RWPE1 (cell line): ENCODE results near the gene FAM107B.
"Not testable (repeated sequence)": the region's sequence is repeated elsewhere in the genome, so short reads cannot be mapped to it uniquely, and the experiment has no call there.

Source experiments
- CTCF ChIA-PET: fragments of 350-600 bp; sonication (Branson Sonifier 250); formaldehyde crosslinking; extraction: SDS; loops from one replicate; lab custom pipeline; 2021; lab: Yijun Ruan, JAX
- POLR2A ChIA-PET: fragments of 400-600 bp; formaldehyde crosslinking; extraction: SDS; loops from one replicate; lab custom pipeline; 2020; ENCODE audit warnings: antibody characterized with exemption; ENCODE audit not compliant: low non-redundant PET; lab: Yijun Ruan, JAX
- DNase-seq: peaks from one replicate; pipeline ENCODE4 v3.0.0; 2012; ENCODE audit warnings: low spot score
- H3K27ac ChIP-seq: fragments of 450-650 bp; 2 replicates; pipeline ENCODE4 v1.5.1; 2017
- CTCF ChIP-seq: fragments of 450-650 bp; conservative IDR thresholded peaks from 2 replicates; pipeline ENCODE4 v1.5.1; 2017; ENCODE audit warnings: low read depth, mild to moderate bottlenecking

Gene FAM107B

DNA sequence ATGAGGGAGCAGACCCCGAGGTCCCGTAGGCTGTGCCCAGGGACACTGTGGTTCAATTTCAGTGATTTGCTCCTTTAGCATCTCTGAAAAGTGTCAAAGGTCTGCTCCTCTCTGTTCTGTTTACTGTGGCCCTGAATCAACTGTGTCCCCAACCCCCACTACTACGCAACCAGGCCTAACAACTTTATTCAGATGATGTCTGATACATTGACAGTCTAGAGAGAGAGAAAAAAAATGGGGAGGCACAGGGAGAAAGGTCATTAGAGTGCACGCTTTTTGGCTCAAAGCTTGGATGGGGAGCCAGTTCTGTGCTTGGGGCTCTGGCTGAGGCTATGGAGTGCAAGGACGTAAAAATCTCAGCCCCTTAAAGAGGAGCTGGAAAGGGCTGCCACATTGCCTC, 77.9 kb downstream of the FAM107B start:
- ChIA-PET CTCF (no interaction called here), POLR2A (no interaction called here)

DNA sequence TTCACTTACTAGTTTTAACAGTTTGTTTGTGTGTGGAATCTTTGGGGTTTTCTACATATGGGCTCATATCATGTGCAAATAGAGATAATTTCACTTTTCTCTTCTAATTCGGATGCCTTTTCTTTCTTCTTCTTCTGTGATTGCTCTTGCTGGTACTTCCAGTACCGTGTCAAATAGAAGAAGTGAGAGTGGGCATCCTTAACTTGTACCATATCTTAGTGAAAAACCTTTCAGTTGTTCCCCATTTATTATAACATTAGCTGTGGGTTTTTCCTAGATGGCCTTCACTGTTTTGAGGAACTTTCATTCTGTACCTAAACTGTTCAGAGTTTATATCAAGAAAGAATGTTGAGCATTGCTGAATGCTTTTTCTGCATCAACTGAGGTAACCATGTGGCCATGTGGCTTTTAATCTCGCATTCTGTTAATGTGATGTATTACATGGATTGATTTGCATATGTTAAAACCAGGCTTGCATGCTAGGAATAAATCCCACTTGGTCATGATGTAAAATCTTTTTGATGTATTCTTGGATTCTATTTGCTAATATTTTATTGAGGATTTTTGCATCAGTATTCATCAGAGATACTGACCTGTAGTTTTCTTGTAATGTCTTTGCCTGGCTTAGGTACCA, 78.7 kb downstream of the FAM107B start:
- ChIA-PET POLR2A (no interaction called here), CTCF (no interaction called here)

More for the DNA sequence above, 77.9 kb downstream of the FAM107B start:
- no peak for TF ChIP-seq CTCF
- no peak overlapping the region for H3K27ac ChIP-seq
- no peak for DNase-seq

DNA sequence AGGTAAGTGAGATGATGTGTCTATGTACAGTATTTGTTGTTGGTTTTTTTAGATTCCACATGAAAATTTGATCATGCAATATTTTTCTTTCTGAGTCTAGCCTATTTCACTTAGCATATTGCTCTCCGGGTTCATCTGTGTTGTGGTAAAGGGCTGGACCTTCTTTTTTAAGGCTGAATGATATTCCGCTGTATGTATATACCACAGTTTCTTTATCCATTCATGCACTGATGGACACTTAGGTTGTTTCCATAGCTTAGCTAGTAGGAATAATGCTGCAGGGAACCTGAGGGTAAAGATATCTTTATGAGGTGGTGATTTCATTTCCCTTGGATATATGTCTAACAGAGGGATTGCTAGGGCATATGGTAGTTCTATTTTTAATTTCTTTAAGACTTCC, 80.8 kb downstream of the FAM107B start:
- CTCF ChIA-PET = no interaction called here
- TF ChIP-seq CTCF = no peak
- DNase-seq = no peak
- H3K27ac ChIP-seq = no peak overlapping the region
- POLR2A ChIA-PET = no interaction called here

More for the DNA sequence above, 78.7 kb downstream of the FAM107B start:
- DNase-seq = no peak
- TF ChIP-seq CTCF = no peak
- no peak overlapping the region for H3K27ac ChIP-seq

GRCh38 chr10:14692344-14693076, 82.2 kb downstream of the FAM107B start:
- ChIA-PET CTCF (no interaction called here), POLR2A (no interaction called here)
- no peak for TF ChIP-seq CTCF
- no peak overlapping the region for H3K27ac ChIP-seq
- DNase-seq = no peak

DNA sequence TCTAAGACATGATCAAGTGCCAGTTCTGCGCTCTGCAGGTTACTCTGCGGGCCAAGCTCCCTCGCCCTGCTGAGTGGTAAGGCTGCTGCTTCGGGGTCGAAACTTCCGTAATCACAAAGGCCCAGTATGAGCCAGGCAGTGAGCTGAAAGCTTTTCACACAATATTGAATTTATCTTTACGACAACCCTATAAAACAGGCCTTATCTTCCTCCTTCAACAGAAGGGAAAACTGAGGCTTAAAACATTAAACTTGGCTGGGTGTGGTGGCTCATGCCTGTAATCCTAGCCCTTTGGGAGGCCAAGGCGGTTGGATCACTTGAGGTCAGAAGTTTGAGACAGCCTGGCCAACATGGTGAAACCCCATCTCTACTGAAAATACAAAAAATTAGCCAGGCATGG, 83.3 kb downstream of the FAM107B start:
- POLR2A ChIA-PET = no interaction called here
- CTCF ChIA-PET = no interaction called here
- TF ChIP-seq CTCF = no peak

GRCh38 chr10:14688606-14689005, 86.1 kb downstream of the FAM107B start:
- no peak for DNase-seq
- ChIA-PET POLR2A (no interaction called here), CTCF (no interaction called here)
- TF ChIP-seq CTCF = no peak
- H3K27ac ChIP-seq = no peak overlapping the region

More for the DNA sequence above, 83.3 kb downstream of the FAM107B start:
- no peak for DNase-seq
- no peak overlapping the region for H3K27ac ChIP-seq

DNA sequence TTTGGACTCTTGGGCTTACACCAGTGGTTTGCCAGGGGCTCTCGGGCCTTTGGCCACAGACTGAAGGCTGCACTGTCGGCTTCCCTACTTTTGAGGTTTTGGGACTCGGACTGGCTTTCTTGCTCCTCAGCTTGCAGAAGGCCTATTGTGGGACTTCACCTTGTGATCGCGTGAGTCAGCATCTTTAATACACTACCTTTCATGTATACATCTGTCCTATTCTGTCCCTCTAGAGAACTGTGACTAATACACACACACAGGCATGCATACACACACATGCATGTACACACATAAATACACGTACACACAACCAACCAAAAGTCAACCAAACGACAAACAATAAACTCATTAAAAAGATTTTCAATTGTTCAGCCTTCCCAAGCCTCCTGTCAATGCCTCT, 86.5 kb downstream of the FAM107B start:
- H3K27ac ChIP-seq, POLR2A ChIA-PET, DNase-seq: not testable (repeated sequence)
- CTCF ChIA-PET = interaction anchor here (0.6 kb wide), 1 partner anchor 50 kb away, joined by 4 read pairs; no protein-coding TSS in a partner anchor
